Pericardium fibroblast (primary cell): ENCODE results near the gene CLIC6. TPM values are rescaled to one million over a fixed set of nuclear protein-coding genes. Genes with fewer than 3 reads are reported as not detected.

Source experiments
- total RNA-seq: library from RNA; depleted of rRNA; stranded (reverse); fragments of >200 nt; gene quantifications from 2 replicates; pipeline ENCODE4 v1.2.3, GENCODE V29; 2015

CLIC6 gene
- total RNA-seq = not detected in 2 replicates

DNA sequence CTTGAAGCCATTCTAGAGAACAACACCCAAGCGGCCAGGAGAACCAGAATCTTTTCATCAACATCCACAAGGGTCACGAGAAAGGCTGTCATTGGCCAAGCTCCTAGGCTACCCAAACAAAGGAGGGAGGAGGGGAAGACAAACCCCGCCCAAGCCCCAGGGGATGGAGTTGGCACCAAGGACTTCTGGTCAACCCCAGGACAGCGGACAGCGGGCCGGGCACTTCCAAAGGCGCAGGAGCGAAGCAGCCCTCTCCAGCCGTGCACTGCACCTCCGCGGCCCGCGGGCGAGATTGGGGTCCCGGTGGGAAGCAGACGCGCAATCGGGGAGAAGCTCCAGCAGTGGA lies at the start of gene CLIC6:
Gene CLIC6 (plus strand): TSS at position 192 of the 346 bp plus-strand sequence. CDS start 395 bp downstream, outside the sequence.

Other genes with a start within 250 kb of the CLIC6 start
- gene SMIM34, start 245.0 kb upstream of the CLIC6 start, total RNA-seq = 0.43 TPM in 1 of 2 replicates, not detected in the other
- 0.35 TPM in 1 of 2 replicates, not detected in the other for gene KCNE1, start 156.8 kb upstream of the CLIC6 start, total RNA-seq
- gene RCAN1, start 53.9 kb upstream of the CLIC6 start, total RNA-seq = 14.5 and 23.1 TPM in 2 replicates